HG03108 (cell line): ENCODE measurements around the gene NPLOC4.

Experiments
- ATAC-seq: cut with Tn5 transposase; IDR thresholded peaks from one replicate; pipeline ENCODE4 v1.9.1; 2021; ENCODE audit warnings: moderate library complexity; ENCODE audit not compliant: unreplicated experiment

The NPLOC4 gene

GRCh38 chr17:81520021-81520901 lies 116.7 kb downstream of the NPLOC4 start:
- ATAC-seq = no peak

- no peak for ATAC-seq
Measured at GRCh38 chr17:81519284-81520020, 117.5 kb downstream of the NPLOC4 start.

- ATAC-seq = no peak
Measured at GRCh38 chr17:81518785-81519283, 118.1 kb downstream of the NPLOC4 start.

GRCh38 chr17:81518113-81518784 lies 118.7 kb downstream of the NPLOC4 start:
- no peak for ATAC-seq

GRCh38 chr17:81517339-81518112 lies 119.4 kb downstream of the NPLOC4 start:
- ATAC-seq = peak; percentile 28

- no peak for ATAC-seq
Measured at GRCh38 chr17:81517009-81517338, 119.9 kb downstream of the NPLOC4 start.

GRCh38 chr17:81516439-81516838 lies 120.5 kb downstream of the NPLOC4 start:
- ATAC-seq = no peak

- no peak for ATAC-seq
Measured at GRCh38 chr17:81515530-81516041, 121.3 kb downstream of the NPLOC4 start.

- ATAC-seq = peak; percentile 30
Measured at GRCh38 chr17:81514739-81515529, 122.0 kb downstream of the NPLOC4 start.

GRCh38 chr17:81514489-81514738 lies 122.5 kb downstream of the NPLOC4 start:
- ATAC-seq = no peak

GRCh38 chr17:81513753-81514488 lies 123.0 kb downstream of the NPLOC4 start:
- no peak for ATAC-seq

GRCh38 chr17:81513372-81513752 lies 123.5 kb downstream of the NPLOC4 start:
- ATAC-seq = no peak

- ATAC-seq = peak; percentile 34
Measured at GRCh38 chr17:81512562-81513371, 124.1 kb downstream of the NPLOC4 start, which contains the start of gene ACTG1. ACTG1 (minus strand) TSS chr17:81512799; CDS start chr17:81512354, 445 bp downstream.

- ATAC-seq = no peak
Measured at GRCh38 chr17:81511804-81512561, 124.9 kb downstream of the NPLOC4 start.

GRCh38 chr17:81511554-81511803 lies 125.4 kb downstream of the NPLOC4 start:
- ATAC-seq = no peak

- ATAC-seq = no peak
Measured at GRCh38 chr17:81510785-81511553, 125.9 kb downstream of the NPLOC4 start.
